Measurements from ENCODE around the gene RANGRF.

The RANGRF gene

DNA sequence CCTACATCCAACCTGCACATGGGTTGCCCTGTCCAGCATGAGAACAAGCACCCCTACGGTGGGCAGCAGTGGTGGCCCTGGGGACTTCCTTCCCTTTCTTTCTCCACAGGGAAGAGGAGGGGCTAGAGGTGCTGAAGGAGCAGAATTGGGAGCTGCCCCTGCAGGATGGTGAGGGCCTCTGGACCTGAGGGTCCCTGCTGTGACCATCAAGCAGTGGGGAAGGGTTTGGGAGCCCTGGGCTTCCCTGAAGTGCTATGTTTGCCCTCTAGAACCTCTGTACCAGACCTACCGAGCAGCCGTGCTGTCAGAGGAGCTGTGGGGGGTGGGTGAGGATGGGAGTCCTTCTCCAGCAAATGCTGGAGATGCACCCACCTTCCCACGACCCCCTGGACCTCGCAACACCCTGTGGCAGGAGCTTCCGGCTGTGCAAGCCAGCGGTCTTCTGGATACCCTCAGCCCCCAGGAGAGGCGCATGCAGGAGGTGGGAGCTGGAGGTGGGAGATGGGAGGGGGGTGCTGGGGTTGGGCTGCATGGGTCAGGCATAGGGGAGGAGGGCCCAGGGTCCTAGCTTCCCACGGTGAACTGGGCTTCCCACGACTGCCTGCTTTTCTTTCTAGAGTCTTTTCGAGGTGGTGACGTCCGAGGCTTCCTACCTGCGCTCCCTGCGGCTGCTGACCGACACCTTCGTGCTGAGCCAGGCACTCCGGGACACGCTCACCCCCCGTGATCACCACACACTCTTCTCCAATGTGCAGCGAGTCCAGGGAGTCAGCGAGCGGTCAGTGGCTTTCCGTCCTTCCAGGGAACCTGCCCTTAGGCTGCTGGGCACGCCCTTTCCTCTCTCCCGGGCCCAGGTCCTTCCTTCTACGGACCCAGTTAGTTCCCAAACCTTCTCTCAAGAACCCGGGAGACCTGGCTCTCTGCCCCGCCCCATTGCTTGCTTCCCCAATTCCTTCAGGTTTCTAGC lies 26.6 kb downstream of the RANGRF start:
- DNase-seq (ENCODE audit: low spot score): no peak

DNA sequence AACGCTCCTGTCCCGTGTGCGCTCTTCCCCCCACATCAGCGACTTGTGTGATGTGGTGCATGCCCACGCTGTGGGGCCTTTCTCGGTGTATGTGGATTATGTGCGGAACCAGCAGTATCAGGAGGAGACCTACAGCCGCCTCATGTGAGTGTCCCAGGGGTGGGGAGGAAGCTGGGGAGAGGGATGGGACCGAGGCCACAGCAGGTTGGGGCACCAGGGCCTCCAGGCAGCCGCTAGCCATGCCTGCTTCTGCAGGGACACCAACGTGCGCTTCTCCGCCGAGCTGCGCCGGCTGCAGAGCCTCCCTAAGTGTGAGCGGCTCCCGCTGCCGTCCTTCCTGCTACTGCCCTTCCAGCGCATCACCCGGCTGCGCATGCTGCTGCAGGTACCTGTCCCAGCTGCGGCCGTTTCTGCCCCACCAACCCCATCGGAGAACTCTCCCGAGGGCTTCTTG lies 27.3 kb downstream of the RANGRF start:
- DNase-seq (ENCODE audit: low spot score): no peak

DNA sequence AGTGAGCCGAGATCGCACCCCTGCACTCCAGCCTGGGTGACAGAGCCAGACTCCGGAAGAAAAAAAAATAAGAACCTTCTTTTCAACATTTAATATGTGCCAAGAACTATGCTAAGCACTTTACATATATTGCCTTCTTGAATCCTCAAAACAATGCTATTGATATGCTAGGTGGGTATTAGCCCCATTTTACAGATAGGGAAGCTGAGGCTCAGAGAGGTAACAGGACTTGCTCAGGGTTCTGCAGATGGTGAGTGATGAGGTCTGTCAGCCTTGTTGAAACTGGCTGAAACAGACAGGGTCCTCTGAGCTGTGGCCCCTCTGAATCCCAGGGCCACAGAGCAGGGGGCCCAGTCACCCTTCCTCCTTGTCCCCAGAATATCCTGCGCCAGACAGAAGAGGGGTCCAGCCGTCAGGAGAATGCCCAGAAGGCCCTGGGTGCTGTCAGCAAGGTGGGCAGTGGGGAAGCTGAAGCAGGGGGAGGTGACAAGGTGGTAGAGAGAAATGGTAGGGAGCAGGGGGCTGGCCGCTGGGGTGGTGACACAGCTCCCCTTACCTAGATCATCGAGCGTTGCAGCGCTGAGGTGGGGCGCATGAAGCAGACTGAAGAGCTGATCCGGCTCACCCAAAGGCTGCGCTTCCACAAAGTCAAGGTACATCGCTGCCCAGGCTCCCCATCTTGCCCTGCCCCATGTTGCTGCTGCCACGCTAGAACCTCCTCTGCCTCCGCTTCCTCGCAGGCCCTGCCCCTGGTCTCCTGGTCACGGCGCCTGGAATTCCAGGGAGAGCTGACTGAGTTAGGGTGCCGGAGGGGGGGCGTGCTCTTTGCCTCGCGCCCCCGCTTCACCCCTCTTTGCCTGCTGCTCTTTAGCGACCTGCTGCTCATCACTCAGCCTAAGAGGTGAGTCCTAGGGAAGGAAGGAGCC lies 29.8 kb downstream of the RANGRF start:
- no peak for DNase-seq (ENCODE audit: low spot score)

DNA sequence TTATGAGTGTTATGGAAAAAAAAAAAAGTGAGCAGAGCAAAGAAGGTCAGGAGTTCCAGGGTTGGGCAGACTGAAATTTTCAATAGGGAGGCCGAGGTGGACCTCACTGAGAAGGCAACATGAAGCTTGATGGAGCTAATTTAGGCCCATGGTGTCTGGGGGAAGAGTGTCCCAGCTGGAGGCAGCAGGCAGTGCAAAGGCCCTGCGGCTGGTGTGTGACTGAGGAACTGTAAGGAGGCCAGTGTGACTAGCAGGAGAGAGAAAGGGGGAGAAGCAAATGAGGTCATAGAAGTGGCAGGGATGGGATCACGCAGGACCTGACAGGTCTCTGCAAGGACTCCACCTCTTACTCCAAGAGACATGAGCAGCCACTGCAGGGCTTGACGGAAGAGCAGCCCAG lies 31.8 kb downstream of the RANGRF start:
- DNase-seq (ENCODE audit: low spot score): no peak

DNA sequence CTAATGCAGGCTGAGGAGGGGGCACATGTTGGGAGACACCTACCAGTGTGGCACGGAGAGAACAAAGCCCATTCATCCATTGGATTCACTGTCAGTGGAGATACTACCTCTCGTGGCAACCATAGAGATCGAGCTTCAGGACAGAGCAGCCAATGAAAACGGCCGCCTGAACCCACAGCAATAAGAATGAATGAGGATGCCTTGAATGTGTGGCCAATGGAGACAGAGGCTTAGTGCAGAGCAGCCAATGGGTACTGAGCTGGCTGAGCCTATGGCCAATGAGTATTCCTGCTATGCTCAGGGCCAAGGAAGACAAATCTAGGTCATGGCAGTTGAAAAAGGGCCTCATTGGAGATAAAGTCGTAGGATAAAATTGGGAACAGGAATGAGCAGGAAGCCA lies 32.5 kb downstream of the RANGRF start:
- no peak for DNase-seq (ENCODE audit: low spot score)

DNA sequence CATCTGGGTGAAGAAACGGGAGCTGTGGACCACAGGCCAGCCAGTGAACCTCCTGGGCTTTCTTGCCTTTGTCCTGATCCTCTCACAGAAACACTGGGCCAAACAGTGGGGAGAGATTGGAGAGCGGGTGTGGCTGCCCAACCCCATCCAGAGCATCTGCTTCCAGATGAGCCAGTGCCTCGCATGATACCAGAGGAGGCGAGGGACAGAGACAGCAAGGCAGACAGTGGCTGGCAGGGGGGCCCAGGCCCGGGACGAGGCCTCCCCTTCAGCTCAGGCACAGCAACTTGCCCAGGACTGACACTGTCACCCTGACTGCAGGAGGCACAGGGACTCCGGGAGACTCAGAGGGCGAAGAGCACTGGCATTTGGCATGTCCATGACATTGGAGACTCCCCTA lies 33.6 kb downstream of the RANGRF start:
- DNase-seq (ENCODE audit: low spot score): no peak

DNA sequence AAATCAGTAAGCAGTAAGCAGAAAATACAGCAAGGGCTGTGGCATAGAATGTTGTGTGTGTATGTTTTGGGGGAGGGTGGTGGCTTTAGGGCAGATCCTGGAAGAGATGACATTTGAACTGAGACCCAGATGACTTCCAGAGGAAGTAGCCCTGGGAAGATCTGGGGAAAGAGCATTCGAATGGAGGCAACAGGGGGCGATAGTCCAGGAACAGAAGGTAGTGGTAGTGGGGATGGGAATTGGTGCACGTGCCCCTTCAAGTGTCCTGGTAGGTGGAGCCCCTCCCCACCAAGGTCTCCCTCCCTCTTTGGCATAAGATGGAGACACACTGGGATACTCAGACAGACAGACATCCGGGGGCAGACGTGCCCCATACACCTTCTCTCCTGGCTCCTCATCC lies 35.7 kb downstream of the RANGRF start:
- DNase-seq (ENCODE audit: low spot score): no peak

DNA sequence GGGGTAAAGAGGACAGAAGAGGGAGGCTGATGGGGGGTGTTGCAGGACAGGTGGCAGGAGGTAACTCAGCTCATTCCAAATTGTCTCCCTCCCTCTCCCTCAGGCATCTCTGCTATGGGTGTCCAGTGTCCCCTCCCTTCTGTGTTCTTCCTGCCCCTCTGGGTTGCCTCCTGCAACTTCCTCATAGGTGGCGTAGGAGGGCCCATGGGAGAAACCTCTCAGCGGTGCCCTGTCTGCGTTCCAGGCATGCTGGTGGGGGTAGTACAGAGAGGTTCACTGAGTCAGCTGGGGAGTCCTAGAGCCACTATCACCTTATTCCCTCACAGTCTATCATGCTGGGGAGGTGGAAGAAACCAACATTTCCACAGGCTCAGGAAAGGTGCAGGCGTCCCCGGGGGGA lies 36.5 kb downstream of the RANGRF start:
- DNase-seq (ENCODE audit: low spot score): no peak

DNA sequence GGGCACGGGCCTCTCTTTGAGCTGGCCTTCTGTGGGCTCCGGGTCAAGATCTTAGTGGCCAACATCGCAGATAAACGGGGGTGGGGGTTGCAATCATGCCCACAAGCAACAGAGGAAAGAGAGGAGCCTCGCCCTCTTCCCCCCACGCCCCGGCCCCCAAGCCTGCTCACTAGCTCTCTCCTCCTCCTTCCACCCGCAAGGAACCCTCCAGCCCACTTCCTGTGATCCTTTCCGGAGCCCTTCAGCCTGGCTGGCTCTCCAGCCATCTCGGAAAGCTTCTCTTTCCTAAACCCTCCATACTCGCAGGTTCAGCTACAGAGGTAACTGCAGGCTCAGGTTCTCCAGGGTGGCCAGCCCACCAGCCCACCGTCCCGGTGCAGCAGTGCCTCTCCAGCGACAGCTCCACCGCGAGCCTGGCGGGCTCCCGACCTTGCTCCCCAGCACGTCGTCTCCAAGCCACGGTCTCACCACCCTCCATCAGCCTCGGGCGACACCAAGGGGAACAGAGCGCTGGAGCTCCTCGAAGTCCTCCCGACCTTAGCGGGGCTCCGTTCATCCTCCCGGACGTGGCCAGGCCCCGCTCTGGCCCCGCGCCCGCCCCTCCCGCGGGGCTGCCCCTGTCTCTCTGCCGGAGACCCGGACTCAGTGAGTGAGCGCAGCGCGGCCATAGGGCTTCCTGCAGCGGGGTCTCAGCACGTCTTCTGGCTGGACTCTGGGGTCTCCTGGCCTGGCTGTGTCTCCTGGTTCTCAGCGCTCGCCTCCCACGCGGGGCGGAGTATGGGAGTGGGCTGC lies 38.2 kb downstream of the RANGRF start:
- no peak for DNase-seq (ENCODE audit: low spot score)

DNA sequence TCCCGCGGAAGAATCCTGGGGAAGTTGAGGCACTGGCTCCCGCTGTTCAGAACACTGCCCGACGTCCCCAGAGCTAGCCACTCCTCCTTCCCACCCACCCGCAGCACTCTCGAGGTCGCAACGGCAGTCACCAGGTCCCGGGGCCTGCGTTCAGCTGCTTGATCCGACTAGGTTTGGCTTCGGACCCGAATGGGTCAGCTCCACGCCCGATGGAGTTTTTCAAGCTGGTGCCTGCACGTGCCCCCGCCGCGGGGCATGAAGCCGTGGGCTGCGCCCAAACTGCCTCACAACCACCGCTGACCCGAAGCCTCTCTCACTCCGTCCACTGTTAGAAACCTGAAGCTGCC lies 38.8 kb downstream of the RANGRF start:
- DNase-seq (ENCODE audit: low spot score): no peak

DNA sequence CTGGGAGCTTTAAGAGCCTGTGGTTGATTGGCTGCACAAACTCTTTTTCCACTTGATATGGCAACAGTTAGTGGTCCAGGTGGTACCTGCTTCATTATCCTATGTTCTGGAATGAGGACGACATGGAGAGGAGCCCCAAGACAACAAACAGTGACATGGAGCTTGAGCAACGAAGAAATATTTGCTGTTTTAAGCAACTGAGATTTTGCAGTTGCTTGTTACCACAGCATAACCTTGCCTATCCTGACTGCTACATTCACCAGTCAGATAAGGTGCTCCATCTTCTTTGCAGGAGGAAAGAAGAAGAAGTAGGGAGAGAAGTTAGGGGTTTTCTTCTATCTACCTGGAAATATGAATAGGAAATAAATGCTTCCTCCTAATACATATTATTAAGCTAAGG lies 43.7 kb downstream of the RANGRF start:
- DNase-seq (ENCODE audit: low spot score): no peak

DNA sequence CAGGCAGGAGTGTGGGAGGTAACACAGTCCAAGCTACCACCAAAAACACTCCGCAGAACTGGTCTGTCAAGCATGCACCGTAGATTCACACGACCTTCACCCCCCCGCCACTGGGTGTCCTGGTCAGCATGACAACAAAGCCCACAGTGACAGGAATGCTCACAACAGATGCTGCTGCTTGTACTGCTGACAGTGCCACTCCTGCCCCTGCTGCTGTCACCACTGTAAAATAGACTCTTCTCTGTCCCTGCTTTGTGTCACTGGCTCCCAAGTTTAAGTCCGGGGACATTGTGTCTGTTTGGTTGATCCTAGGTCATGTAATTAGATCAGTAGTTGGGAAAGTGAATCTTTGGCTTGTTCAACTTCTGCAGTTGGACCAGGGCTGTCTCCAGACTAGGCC lies 44.2 kb downstream of the RANGRF start:
- no peak for DNase-seq (ENCODE audit: low spot score)

DNA sequence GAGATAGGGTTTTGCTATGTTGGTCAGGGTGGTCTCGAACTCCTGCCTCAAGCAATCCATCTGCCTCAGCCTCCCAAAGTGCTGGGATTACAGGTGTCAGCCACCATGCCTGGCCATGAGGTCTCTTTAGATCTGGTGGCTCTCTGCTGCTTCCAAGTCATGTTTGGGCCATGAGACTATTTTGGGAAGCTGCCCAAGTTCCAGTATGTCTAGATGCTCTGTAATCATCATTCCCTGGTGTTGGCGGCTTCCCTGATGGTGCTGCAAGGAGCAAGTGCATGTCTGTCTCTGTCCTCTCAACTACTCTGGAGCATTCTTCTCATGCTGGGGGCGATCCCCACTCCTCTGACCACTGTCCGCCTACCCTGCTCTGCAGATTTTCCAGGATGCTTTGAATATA lies 44.8 kb downstream of the RANGRF start:
- DNase-seq (ENCODE audit: low spot score): no peak

DNA sequence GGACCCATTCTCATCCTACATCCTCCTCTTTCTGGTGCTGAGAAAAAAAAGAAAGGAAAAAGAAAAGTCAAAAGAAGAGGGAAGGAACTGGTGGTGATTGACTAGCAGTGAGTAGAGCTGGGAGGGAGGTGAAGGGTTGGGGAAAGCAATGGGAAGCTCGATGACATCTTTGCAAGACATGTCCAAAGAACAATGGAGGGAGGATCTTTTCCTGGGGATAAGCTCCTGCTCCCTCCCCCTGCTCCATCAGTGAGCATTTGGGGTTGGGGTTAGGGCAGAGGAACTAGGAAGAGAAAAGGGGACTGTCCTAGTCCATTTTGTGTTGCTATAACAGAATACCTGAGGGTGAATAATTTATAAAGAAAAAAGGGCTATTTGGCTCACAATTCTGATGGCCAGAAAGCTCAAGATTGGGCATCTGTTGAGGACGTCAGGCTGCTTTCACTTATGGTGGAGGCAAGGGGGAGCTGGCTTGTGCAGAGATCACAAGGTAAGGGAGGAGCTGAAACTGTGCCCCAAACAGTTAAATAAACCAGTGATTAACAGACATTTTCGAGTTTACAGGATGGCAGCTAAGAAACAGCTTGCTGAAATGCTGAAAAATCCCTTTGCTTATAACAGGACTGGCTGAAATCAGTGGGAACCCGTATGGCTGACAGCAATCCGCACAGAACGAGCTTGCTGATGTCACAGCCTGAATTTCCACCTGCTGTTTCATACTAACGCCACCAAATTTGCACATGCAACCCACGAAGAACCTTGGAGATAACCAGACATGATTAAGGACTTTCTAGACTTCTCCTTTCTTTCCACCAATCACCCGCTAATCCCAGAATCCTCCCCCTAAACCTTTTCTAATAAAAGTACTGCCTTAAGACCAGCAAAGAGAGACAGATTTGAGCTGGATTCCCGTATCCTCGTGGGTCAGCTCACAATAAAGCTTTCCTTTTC lies 49.6 kb downstream of the RANGRF start:
- no peak for DNase-seq (ENCODE audit: low spot score)

DNA sequence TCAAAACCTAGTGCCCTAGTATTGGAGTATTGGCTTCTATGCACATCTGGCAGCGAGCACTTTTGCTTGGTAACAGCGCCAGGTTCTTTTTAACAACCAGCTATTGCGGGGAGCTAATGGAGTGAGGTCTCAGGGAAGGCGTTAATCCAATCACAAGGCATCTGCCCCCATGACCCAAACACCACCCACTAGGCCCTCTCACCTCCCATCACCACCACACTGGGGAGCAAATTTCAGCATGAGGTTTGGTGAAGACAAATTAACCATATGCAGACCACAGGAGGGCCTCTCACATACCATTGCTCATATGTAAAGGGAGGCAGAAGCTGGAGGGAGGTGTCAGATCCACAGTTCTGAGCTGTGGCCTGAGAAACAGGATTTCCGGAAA lies 50.3 kb downstream of the RANGRF start:
- no peak for DNase-seq (ENCODE audit: low spot score)

DNA sequence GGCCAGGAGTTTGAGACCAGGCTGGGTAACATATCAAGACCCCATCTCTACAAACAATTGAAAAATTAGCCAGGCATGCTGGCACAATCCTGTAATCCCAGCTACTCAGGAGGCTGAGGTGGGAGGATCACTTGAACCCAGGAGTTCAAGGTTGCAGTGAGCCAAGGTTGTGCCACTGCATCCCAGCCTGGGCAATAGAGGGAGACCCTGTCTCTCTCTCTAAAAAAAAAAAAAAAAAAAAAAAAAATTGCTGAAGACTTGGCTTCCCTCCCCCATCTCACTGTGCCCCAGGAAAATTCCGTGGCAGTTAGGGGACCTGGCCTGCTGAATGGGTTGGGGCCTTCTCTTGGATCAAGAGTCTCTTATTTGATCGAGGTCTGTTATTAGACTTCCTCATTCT lies 51.1 kb downstream of the RANGRF start, which contains the start of gene ODF4:
Gene ODF4, plus strand, starts transcription at position 301 of the 400 bp plus-strand sequence. CDS start 212 bp downstream, outside the sequence.
- no peak for DNase-seq (ENCODE audit: low spot score)

All from D341Med (cell line).